ENCODE data around the gene ADAP1.
"Not testable (repeated sequence)": the region's sequence is repeated elsewhere in the genome, so short reads cannot be mapped to it uniquely, and the experiment has no call there.

ADAP1 gene

DNA sequence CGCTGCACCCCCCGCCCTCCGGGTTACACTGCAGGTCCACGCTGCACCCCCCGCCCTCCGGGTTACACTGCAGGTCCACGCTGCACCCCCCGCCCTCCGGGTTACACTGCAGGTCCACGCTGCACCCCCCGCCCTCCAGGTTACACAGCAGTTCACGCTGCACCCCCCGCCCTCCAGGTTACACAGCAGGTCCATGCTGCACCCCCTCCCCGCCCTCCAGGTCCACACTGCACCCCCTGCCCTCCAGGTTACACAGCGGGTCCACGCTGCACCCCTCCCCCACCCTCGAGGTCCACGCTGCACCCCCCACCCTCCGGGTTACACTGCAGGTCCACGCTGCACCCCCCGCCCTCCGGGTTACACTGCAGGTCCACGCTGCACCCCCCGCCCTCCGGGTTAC, 30.4 kb downstream of the ADAP1 start:
- not testable (repeated sequence) for DNase-seq (ENCODE audit: low read depth, low spot score); H3K27me3 ChIP-seq (ENCODE audit: control insufficient read depth, insufficient read depth, low read length); H3K4me1 ChIP-seq (ENCODE audit: control insufficient read depth, insufficient read depth, low read length); H3K27ac ChIP-seq (ENCODE audit: low read length); H3K4me3 ChIP-seq (ENCODE audit: low read length); H3K9me3 ChIP-seq (ENCODE audit: control insufficient read depth, insufficient read depth, low read length); H3K36me3 ChIP-seq (ENCODE audit: control insufficient read depth, insufficient read depth, low read length)
- no CpG with 5 or more reads among the region's 25 CpGs for WGBS (ENCODE audit: insufficient coverage, insufficient read length)

DNA sequence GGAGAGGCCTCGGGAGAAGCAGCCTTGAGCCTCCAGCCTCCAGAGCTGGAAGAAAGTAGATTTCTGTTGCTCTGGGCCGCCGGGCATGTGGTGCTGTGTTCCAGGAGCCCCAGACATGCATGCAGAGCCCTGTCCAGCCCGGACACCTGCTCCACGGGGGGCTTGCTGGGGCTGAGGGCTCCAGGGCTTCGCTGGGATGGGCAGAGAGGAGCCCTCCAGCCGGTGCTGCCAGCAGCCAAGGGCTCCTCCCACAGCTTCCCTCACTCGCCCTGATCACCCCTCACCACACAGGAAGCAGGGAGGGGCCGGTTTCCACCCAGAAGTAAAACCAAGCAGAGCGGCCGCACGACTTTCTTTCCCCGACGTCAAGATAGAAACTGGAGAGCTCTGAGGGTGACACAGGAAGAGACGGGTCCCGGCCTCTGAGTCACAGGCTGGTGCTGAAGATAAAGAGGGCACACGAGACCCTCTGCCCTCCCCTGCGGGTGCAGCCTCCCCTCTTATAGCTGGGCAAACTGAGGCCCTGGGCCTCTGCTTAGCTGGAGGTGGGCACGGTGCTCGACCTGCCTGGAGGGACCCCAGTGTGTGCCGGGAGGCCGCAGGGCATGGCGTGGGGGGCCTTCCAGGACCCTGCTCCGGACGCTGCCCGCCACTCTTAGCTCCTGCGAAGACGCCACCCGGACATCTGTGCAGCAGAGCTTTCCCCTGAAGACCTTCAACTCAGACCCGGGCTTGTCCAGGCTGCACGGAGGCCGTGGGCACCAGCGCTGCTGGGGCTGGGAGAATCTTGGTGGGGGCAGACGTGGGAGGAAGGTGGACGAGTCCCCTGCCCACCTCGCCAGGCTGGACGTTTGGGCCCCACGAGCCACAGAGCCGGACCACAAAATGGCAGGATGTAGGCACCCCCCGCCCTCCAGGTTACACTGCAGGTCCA, 31.1 kb downstream of the ADAP1 start:
- no peaks in the 10 kb centered on the region; the same call in 1 of the 2 replicates for H3K4me1 ChIP-seq (ENCODE audit: control insufficient read depth, insufficient read depth, low read length)
- H3K9me3 ChIP-seq (ENCODE audit: control insufficient read depth, insufficient read depth, low read length) = no peaks in the 10 kb centered on the region
- WGBS (ENCODE audit: insufficient coverage, insufficient read length) = no CpG with 5 or more reads among the region's 40 CpGs
- DNase-seq (ENCODE audit: low read depth, low spot score) = no peak
- no peak overlapping the region for H3K4me3 ChIP-seq (ENCODE audit: low read length)
- no peaks in the 10 kb centered on the region; the same call in 1 of the 2 replicates for H3K36me3 ChIP-seq (ENCODE audit: control insufficient read depth, insufficient read depth, low read length)
- no peak overlapping the region for H3K27ac ChIP-seq (ENCODE audit: low read length)
- H3K27me3 ChIP-seq (ENCODE audit: control insufficient read depth, insufficient read depth, low read length) = no peaks in the 10 kb centered on the region

DNA sequence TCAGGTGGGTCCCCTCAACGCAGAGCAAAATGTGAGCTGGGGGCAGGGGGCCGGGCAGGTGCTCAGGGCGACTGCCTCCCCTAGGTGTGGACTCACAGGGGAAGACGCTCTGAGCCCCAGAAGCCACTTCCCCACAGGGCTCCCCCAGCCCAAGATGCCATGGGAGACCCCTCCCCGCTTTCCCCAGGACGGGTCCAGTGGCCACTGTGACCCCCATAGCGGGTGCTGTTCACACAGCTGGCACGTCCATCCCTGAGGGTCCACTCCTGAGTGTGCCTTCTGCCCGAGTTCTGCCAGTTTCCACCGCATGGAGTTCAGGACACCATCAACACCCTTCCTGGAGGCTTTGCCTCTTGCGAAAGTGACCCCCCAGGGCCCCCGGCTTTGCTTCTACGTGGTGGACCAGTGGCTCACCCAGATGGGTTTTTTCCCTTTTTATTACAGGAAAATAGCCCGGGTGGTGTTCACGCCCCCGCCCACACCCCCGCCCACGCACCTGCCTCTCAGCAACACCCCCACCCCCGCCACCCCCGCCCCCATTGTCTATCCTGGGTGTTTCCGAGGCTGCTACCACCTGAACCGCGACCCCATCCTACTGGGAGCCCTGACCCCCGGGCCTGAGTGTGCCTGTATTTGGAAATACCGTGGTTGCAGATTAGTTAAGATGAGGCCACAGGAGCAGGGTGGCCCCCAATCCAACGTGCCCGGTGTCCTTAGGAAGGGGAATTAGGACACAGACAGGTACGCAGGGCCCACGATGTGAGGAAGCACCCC, 32.0 kb downstream of the ADAP1 start:
- WGBS (ENCODE audit: insufficient coverage, insufficient read length) = no CpG with 5 or more reads among the region's 29 CpGs
- H3K36me3 ChIP-seq (ENCODE audit: control insufficient read depth, insufficient read depth, low read length) = no peaks in the 10 kb centered on the region; the same call in 1 of the 2 replicates
- no peaks in the 10 kb centered on the region for H3K9me3 ChIP-seq (ENCODE audit: control insufficient read depth, insufficient read depth, low read length)
- H3K27me3 ChIP-seq (ENCODE audit: control insufficient read depth, insufficient read depth, low read length) = no peaks in the 10 kb centered on the region
- DNase-seq (ENCODE audit: low read depth, low spot score) = no peak
- no peak overlapping the region for H3K4me3 ChIP-seq (ENCODE audit: low read length)
- no peak overlapping the region for H3K27ac ChIP-seq (ENCODE audit: low read length)
- H3K4me1 ChIP-seq (ENCODE audit: control insufficient read depth, insufficient read depth, low read length) = no peaks in the 10 kb centered on the region; the same call in 1 of the 2 replicates

DNA sequence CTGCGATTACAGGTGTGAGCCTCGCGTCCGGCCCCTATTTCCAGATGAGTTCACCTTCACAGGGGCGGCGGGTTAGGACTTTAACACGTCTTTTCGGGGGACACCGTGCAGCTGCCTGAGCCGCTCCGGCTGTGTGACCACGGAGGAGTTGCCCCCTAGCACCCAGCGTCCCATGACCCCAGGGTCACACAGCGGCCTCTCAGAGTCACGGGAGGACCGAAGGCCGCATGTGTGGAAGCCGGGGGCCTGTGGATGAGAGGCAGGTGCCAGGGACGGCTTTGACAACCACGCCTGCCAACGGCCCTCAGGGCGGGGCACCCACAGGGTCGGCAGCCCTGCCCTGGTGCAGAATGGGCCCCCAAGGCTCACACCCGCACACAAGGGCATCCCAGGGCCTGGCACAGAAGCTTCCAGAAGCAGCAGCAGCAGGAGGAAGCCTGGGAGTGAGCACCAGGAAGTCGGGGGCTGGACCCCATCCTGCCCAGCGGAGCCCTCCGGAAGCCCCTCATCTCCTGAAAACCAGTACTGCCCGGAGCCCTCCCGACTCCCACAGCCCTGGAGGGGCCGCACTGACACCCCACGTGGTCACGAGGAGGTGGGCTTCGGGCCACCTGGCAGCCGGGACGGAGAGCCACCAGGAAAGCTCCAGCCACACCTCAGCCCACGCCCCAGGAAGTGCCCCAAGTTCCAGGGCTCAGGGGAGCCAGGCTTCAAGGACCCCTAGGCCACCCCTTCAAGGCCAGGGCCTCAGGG, 32.7 kb downstream of the ADAP1 start:
- no peak overlapping the region for H3K4me3 ChIP-seq (ENCODE audit: low read length)
- H3K9me3 ChIP-seq (ENCODE audit: control insufficient read depth, insufficient read depth, low read length) = no peaks in the 10 kb centered on the region
- H3K27me3 ChIP-seq (ENCODE audit: control insufficient read depth, insufficient read depth, low read length) = no peaks in the 10 kb centered on the region
- H3K36me3 ChIP-seq (ENCODE audit: control insufficient read depth, insufficient read depth, low read length) = no peaks in the 10 kb centered on the region; the same call in 1 of the 2 replicates
- H3K27ac ChIP-seq (ENCODE audit: low read length) = no peak overlapping the region
- no peaks in the 10 kb centered on the region; the same call in 1 of the 2 replicates for H3K4me1 ChIP-seq (ENCODE audit: control insufficient read depth, insufficient read depth, low read length)
- WGBS (ENCODE audit: insufficient coverage, insufficient read length) = no CpG with 5 or more reads among the region's 36 CpGs
- no peak for DNase-seq (ENCODE audit: low read depth, low spot score)

GRCh38 chr7:921071-921461, 33.4 kb downstream of the ADAP1 start:
- WGBS (ENCODE audit: insufficient coverage, insufficient read length) = no CpG with 5 or more reads among the region's 15 CpGs
- H3K27ac ChIP-seq (ENCODE audit: low read length) = no peak overlapping the region
- DNase-seq (ENCODE audit: low read depth, low spot score) = no peak
- H3K4me1 ChIP-seq (ENCODE audit: control insufficient read depth, insufficient read depth, low read length) = no peaks in the 10 kb centered on the region; the same call in 1 of the 2 replicates
- no peak overlapping the region for H3K4me3 ChIP-seq (ENCODE audit: low read length)
- no peaks in the 10 kb centered on the region for H3K9me3 ChIP-seq (ENCODE audit: control insufficient read depth, insufficient read depth, low read length)
- H3K36me3 ChIP-seq (ENCODE audit: control insufficient read depth, insufficient read depth, low read length) = no peaks in the 10 kb centered on the region; the same call in 1 of the 2 replicates
- H3K27me3 ChIP-seq (ENCODE audit: control insufficient read depth, insufficient read depth, low read length) = no peaks in the 10 kb centered on the region

DNA sequence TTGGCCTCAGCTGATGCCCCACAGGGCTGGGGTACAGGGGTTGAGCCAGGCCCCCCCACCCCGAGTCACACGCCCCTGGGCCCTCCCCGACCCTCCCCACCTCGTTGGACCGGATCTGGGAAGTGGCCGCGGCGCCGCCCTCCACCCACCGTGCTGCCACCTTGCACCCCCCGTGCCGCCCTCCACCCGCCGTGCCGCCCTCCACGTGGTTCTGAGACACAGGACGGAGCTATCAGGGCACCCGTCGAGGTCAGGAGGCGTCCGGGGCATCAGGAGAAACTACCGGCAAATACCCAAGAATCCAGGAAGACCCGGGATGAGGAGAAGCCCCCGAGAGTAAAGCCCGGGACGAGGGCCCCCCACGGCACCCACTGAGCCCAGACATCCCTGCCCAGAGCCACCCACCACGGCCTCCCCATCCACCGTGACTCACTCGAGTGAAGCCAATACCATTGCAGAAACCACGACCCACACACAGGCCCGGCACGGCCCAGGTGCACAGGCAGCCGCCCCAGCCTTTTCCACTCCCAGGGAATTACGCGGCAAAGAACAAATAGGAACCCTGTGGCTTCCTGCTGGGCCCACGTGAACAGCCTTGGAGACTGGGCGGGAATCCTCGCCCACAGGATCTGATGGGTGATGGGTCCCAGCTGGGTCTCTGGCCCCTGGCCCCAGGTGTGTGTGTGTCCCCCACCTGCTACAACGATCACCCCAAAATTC, 34.0 kb downstream of the ADAP1 start:
- H3K27me3 ChIP-seq (ENCODE audit: control insufficient read depth, insufficient read depth, low read length) = no peaks in the 10 kb centered on the region
- no peak overlapping the region for H3K4me3 ChIP-seq (ENCODE audit: low read length)
- no peak for DNase-seq (ENCODE audit: low read depth, low spot score)
- H3K9me3 ChIP-seq (ENCODE audit: control insufficient read depth, insufficient read depth, low read length) = no peaks in the 10 kb centered on the region
- H3K27ac ChIP-seq (ENCODE audit: low read length) = no peak overlapping the region
- no peaks in the 10 kb centered on the region; the same call in 1 of the 2 replicates for H3K36me3 ChIP-seq (ENCODE audit: control insufficient read depth, insufficient read depth, low read length)
- no peaks in the 10 kb centered on the region; the same call in 1 of the 2 replicates for H3K4me1 ChIP-seq (ENCODE audit: control insufficient read depth, insufficient read depth, low read length)
- WGBS (ENCODE audit: insufficient coverage, insufficient read length) = no CpG with 5 or more reads among the region's 40 CpGs

DNA sequence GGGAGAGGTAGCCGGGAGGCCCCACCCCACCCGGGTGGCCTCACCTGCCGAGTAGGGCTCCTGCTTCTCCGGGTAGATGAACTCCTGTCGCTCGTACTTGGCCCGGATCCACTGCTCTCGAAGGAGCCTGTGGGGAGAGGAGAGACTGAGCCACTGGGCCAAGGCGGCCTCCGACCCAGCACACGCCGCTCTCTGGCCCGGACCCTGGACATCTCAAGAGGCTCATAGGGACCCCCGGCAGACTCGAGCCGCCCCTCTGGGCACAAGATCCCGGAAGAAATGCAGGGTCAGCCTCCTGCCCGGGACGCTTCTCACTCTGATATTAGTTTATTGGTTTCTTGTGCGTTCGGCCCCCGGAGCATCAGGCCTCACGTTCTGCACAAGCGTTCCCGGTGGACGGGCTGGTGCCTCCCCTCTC, 34.5 kb downstream of the ADAP1 start:
- no peaks in the 10 kb centered on the region for H3K27me3 ChIP-seq (ENCODE audit: control insufficient read depth, insufficient read depth, low read length)
- no peaks in the 10 kb centered on the region; the same call in 1 of the 2 replicates for H3K36me3 ChIP-seq (ENCODE audit: control insufficient read depth, insufficient read depth, low read length)
- no peak overlapping the region for H3K27ac ChIP-seq (ENCODE audit: low read length)
- no CpG with 5 or more reads among the region's 26 CpGs for WGBS (ENCODE audit: insufficient coverage, insufficient read length)
- H3K9me3 ChIP-seq (ENCODE audit: control insufficient read depth, insufficient read depth, low read length) = no peaks in the 10 kb centered on the region
- H3K4me1 ChIP-seq (ENCODE audit: control insufficient read depth, insufficient read depth, low read length) = no peaks in the 10 kb centered on the region; the same call in 1 of the 2 replicates
- H3K4me3 ChIP-seq (ENCODE audit: low read length) = no peak overlapping the region
- no peak for DNase-seq (ENCODE audit: low read depth, low spot score)

DNA sequence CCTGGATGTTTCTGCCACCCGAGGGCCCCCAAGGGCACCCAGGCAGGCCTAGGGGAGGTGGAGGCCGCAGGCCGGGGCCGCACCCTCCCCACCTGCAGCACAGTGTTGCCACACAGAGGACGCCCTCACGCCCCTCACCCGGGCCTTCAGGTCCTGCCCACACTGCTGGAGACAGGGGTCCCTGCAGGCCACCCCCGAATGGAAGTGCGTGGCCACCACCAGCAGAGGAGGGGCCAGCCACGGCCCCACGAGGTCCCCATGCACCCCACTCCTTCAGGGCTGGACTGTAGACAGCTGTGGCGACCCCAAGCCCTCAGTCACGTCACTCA, 35.4 kb downstream of the ADAP1 start:
- no peaks in the 10 kb centered on the region for H3K9me3 ChIP-seq (ENCODE audit: control insufficient read depth, insufficient read depth, low read length)
- H3K27me3 ChIP-seq (ENCODE audit: control insufficient read depth, insufficient read depth, low read length) = no peaks in the 10 kb centered on the region
- H3K4me1 ChIP-seq (ENCODE audit: control insufficient read depth, insufficient read depth, low read length) = no peaks in the 10 kb centered on the region; the same call in 1 of the 2 replicates
- H3K27ac ChIP-seq (ENCODE audit: low read length) = no peak overlapping the region
- no CpG with 5 or more reads among the region's 13 CpGs for WGBS (ENCODE audit: insufficient coverage, insufficient read length)
- no peaks in the 10 kb centered on the region for H3K36me3 ChIP-seq (ENCODE audit: control insufficient read depth, insufficient read depth, low read length)
- DNase-seq (ENCODE audit: low read depth, low spot score) = no peak
- no peak overlapping the region for H3K4me3 ChIP-seq (ENCODE audit: low read length)

DNA sequence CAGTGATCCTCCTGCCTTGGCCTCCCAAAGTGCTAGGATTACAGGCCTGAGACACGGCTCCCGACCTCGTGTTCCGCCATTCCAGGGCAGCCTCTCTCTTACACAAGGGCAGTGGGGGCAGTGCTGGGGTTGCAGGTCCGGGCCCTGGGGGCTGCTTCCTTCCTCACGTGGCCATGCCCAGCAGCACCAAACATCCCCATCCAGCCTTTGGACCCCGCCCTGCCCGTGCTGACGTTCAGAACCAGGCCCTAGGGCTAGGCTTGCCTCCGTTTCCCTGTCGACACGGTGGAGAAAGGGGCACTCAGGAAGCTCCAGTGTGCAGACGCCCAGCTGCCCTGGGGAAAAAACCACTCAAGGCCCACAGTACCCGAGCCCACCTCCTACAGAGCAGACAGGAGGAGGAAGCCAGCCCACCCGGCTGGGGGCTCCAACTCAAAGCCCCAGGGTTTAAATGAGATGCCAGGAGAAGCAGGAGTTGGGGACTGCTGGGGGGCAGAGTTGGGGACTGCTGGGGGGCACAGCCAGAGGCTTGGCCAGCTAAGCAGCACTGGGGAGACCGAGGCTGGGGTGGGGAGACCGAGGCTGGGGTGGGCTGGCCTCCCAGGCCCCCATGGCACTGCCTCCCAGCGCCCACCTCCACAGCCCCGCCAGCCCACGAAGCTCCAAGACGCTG, 35.9 kb downstream of the ADAP1 start:
- no peaks in the 10 kb centered on the region for H3K9me3 ChIP-seq (ENCODE audit: control insufficient read depth, insufficient read depth, low read length)
- no peaks in the 10 kb centered on the region; the same call in 1 of the 2 replicates for H3K4me1 ChIP-seq (ENCODE audit: control insufficient read depth, insufficient read depth, low read length)
- WGBS (ENCODE audit: insufficient coverage, insufficient read length) = no CpG with 5 or more reads among the region's 21 CpGs
- no peaks in the 10 kb centered on the region for H3K36me3 ChIP-seq (ENCODE audit: control insufficient read depth, insufficient read depth, low read length)
- no peaks in the 10 kb centered on the region for H3K27me3 ChIP-seq (ENCODE audit: control insufficient read depth, insufficient read depth, low read length)
- no peak overlapping the region for H3K27ac ChIP-seq (ENCODE audit: low read length)
- no peak overlapping the region for H3K4me3 ChIP-seq (ENCODE audit: low read length)
- DNase-seq (ENCODE audit: low read depth, low spot score) = no peak

Data from iPS DF 6.9 (cell line).